GM10847 (cell line): ENCODE results near the gene IL6ST.

Experiments used
- POLR2A ChIP-seq: IDR thresholded peaks from 2 replicates; pipeline ENCODE4 v1.6.1; 2011; ENCODE audit not compliant: insufficient read length; ENCODE audit errors: extremely low read depth

IL6ST gene

GRCh38 chr5:55911784-55912653, 82.7 kb downstream of the IL6ST start:
- TF ChIP-seq POLR2A, result no peak

- no peak for TF ChIP-seq POLR2A
Measured at GRCh38 chr5:55908804-55909203, 86.0 kb downstream of the IL6ST start.

- TF ChIP-seq POLR2A, result no peak
Measured at GRCh38 chr5:55907927-55908326, 86.8 kb downstream of the IL6ST start.

GRCh38 chr5:55905251-55905650, 89.5 kb downstream of the IL6ST start:
- TF ChIP-seq POLR2A, result no peak

- no peak for TF ChIP-seq POLR2A
Measured at GRCh38 chr5:55904152-55904551, 90.6 kb downstream of the IL6ST start.

GRCh38 chr5:55903121-55903701, 91.6 kb downstream of the IL6ST start:
- TF ChIP-seq POLR2A, result no peak

GRCh38 chr5:55902696-55903095, 92.1 kb downstream of the IL6ST start:
- no peak for TF ChIP-seq POLR2A

- TF ChIP-seq POLR2A, result no peak
Measured at GRCh38 chr5:55900776-55901175, 94.0 kb downstream of the IL6ST start.

GRCh38 chr5:55900068-55900467, 94.7 kb downstream of the IL6ST start:
- no peak for TF ChIP-seq POLR2A

- TF ChIP-seq POLR2A, result no peak
Measured at GRCh38 chr5:55899344-55899743, 95.4 kb downstream of the IL6ST start.

- no peak for TF ChIP-seq POLR2A
Measured at GRCh38 chr5:55897905-55898304, 96.9 kb downstream of the IL6ST start.

- TF ChIP-seq POLR2A, result no peak
Measured at GRCh38 chr5:55897206-55897894, 97.4 kb downstream of the IL6ST start.

- no peak for TF ChIP-seq POLR2A
Measured at GRCh38 chr5:55896663-55897062, 98.1 kb downstream of the IL6ST start.

- TF ChIP-seq POLR2A, result no peak
Measured at GRCh38 chr5:55896238-55896637, 98.5 kb downstream of the IL6ST start.

GRCh38 chr5:55895346-55895745, 99.4 kb downstream of the IL6ST start:
- TF ChIP-seq POLR2A, result no peak

GRCh38 chr5:55894135-55894534, 100.6 kb downstream of the IL6ST start:
- no peak for TF ChIP-seq POLR2A
